Calu3 (cell line): ENCODE measurements around the gene DNASE1L2. TPM values are rescaled to one million over a fixed set of nuclear protein-coding genes. Genes with fewer than 3 reads are reported as not detected.
"Not testable (repeated sequence)": the region's sequence is repeated elsewhere in the genome, so short reads cannot be mapped to it uniquely, and the experiment has no call there.

Source experiments
- BruUV-seq: library from RNA; stranded (reverse); fragments of 400-500 nt; replicated peaks from 2 replicates; lab custom pipeline; 2021; lab: Mats Ljungman, UMichigan
- CTCF ChIA-PET: fragments of 300-600 bp; sonication (Branson Sonifier 250); formaldehyde crosslinking; loops from one replicate; lab custom pipeline; 2022; ENCODE audit warnings: antibody characterized with exemption; lab: Charles Lee
- DNase-seq: peaks from one replicate; pipeline ENCODE4 v3.0.0; 2022
- H3K27ac Mint-ChIP-seq: one replicate; pipeline ENCODE4 v1.8.0; 2022; ENCODE audit warnings: mixed read lengths; ENCODE audit not compliant: unreplicated experiment
- H3K27me3 Mint-ChIP-seq: one replicate; pipeline ENCODE4 v1.8.0; 2022; ENCODE audit warnings: mixed read lengths; ENCODE audit not compliant: unreplicated experiment
- H3K36me3 Mint-ChIP-seq: one replicate; pipeline ENCODE4 v1.8.0; 2022; ENCODE audit warnings: mild to moderate bottlenecking, moderate library complexity, mixed read lengths; ENCODE audit not compliant: insufficient read depth, unreplicated experiment
- H3K4me1 Mint-ChIP-seq: one replicate; pipeline ENCODE4 v1.8.0; 2022; ENCODE audit warnings: mild to moderate bottlenecking, low read depth, mixed read lengths; ENCODE audit not compliant: unreplicated experiment
- H3K4me3 Mint-ChIP-seq: one replicate; pipeline ENCODE4 v1.8.0; 2022; ENCODE audit warnings: mild to moderate bottlenecking, low read depth, moderate library complexity, mixed read lengths; ENCODE audit not compliant: unreplicated experiment
- H3K9me3 Mint-ChIP-seq: one replicate; pipeline ENCODE4 v1.8.0; 2022; ENCODE audit warnings: low read depth, mixed read lengths; ENCODE audit not compliant: unreplicated experiment
- CTCF ChIP-seq: fragments of 200-600 bp; IDR thresholded peaks from one replicate; pipeline ENCODE4 v1.8.0; 2022; ENCODE audit warnings: antibody characterized with exemption; ENCODE audit not compliant: unreplicated experiment
- intact Hi-C: fragments of 100-400 bp; cut with micrococcal nuclease; formaldehyde crosslinking; loops from one replicate; pipeline ENCODE4 v1.10.0; 2022; ENCODE audit not compliant: unreplicated experiment
- total RNA-seq: library from RNA; stranded (reverse); gene quantifications from 2 replicates; pipeline ENCODE4 v1.2.3, GENCODE V29; 2022

DNASE1L2 gene
- total RNA-seq, 1 experiment from 2014 or later, result 5.7 TPM

DNA sequence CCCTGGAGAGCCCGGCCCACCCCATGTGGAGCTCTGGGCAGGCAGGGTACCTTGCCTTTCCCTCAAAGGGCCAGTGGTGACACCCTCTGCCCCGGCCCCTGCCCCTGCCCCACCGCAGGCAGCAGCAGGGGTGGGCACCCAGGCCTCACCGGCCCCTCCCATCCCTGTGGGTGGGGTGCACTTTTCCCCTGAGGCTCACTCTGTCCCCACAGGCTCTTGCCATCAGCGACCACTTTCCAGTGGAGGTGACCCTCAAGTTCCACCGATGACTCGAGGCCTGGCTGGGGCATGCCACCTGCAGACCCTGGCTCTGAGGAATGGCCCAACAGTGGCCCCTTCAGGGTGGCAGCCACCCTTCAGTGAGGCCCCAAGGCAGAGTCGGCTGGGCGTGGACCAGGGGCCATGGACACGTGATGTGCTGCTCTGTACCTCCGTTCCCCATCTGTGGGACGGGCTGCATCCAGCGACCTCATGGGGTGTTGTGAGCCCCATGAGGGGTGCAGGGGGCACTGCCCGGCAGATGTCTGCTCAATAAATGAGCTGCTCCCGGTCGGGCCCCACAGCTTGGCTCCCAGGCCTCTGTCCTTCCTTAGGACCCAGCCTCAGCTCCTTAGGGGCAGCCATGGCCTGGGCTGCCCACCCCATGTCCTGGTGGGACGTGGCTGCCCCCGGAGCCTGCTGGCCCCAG lies 2.0 kb downstream of the DNASE1L2 start:
- Mint-ChIP-seq H3K9me3 (no peaks in the 10 kb centered on the region), H3K4me3 (no peak overlapping the region), H3K36me3 (peaks cover 77% of the 10 kb centered on the region), H3K27me3 (no peaks in the 10 kb centered on the region), H3K27ac (no peak overlapping the region), H3K4me1 (peaks cover 8% of the 10 kb centered on the region)
- intact Hi-C loops, result no loop called here
- CTCF ChIA-PET, result no interaction called here
- no TSS peak for BruUV-seq
- no peak for TF ChIP-seq CTCF
- DNase-seq, result no peak

DNA sequence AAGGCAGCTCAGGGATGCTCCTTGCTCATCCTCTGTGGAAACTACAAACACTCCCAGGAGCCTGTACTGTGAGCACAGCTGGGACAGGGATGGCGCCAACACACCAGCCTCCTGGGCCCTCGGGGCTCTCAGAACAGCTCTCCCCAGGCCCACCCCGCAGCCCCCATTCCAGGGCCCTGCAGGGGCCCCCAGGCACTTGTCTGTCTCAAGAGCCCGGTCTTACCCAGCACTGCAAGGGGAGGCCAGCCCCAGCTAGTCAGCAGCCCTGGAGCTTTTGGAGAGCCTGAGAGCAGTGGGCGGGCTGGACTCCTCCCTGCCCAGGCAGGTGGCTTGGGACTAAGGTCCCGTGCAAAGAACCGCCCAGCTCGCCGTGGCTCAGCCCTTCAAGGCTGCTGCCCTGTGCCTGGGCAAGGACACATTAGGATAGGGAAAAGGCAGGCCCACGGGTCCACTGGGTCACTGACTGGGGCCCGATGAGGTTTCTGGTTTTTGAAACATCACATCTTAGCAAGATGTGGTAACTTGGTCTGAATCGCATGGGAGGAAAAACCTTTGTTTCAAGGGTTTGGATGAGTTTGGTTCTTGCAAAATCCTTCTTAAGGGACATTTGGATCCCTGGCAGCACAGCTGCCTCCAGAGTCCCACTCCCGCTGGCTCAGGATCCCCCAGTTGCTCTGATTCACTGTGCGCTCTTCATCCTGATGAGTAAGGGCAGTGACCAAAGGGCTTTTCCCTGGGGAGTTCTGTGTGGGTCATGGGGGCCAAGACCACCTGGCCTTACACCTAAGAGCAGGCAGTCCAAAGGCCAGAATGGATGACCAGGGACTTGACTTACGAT lies 2.8 kb downstream of the DNASE1L2 start:
- intact Hi-C loops, result no loop called here

DNA sequence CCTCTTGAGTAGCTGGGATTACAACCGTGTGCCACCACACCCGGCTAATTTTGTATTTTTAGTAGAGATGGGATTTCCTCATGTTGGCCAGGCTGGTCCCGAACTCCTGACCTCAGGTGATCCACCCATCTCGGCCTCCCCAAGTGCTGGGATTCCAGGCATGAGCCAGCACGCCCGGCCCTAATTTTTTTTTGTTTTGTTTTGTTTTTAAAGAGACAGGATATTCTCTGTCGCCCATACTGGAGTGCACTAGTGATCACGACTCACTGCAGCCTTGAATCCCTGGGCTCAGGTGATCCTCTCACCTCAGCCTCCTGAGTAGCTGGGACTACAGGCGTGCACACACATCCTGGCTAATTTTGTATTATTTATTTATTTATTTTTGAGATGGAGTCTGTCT lies 4.1 kb downstream of the DNASE1L2 start:
- intact Hi-C loops, BruUV-seq, H3K4me1 Mint-ChIP-seq, H3K4me3 Mint-ChIP-seq, H3K27me3 Mint-ChIP-seq, H3K27ac Mint-ChIP-seq, CTCF ChIA-PET, DNase-seq, H3K9me3 Mint-ChIP-seq: not testable (repeated sequence)
- H3K36me3 Mint-ChIP-seq, result peaks cover 74% of the 10 kb centered on the region

More for the DNA sequence above, 2.8 kb downstream of the DNASE1L2 start:
- Mint-ChIP-seq H3K27ac (peak overlapping the region; percentile 30), H3K4me1 (peaks cover 8% of the 10 kb centered on the region), H3K9me3 (no peaks in the 10 kb centered on the region), H3K27me3 (no peaks in the 10 kb centered on the region), H3K36me3 (peaks cover 75% of the 10 kb centered on the region), H3K4me3 (no peak overlapping the region)
- BruUV-seq, result no TSS peak
- TF ChIP-seq CTCF, result no peak
- no peak for DNase-seq
- CTCF ChIA-PET, result no interaction called here

- Mint-ChIP-seq H3K4me1 (no peaks in the 10 kb centered on the region), H3K4me3 (no peak overlapping the region), H3K27ac (peak overlapping the region; percentile 60), H3K9me3 (no peaks in the 10 kb centered on the region), H3K27me3 (no peaks in the 10 kb centered on the region), H3K36me3 (peaks cover 70% of the 10 kb centered on the region)
- CTCF ChIA-PET, result no interaction called here
- no peak for TF ChIP-seq CTCF
- no peak for DNase-seq
- BruUV-seq, result no TSS peak
- intact Hi-C loops, result no loop called here
These were observed 6.4 kb downstream of the DNASE1L2 start for GRCh38 chr16:2242598-2242997.
